ENCODE measurements around the gene LZTR1.

GRCh38 chr22:20966883-20967696 lies 15.0 kb upstream of the LZTR1 start, which contains the start of gene AIFM3:
- no peak for TF ChIP-seq CTCF (IDR thresholded peaks at IDR 0.05; ENCODE audit: control extremely low read depth in 1 of 3, insufficient read depth in 1 of 3, low read depth in 1 of 3, low read length in 3 of 3)
- TF ChIP-seq ZNF274 (IDR thresholded peaks at IDR 0.05; ENCODE audit: borderline replicate concordance, extremely low read depth, low read length), result no peak
- TF ChIP-seq POLR2A (IDR thresholded peaks at IDR 0.05; ENCODE audit: control extremely low read depth in 1 of 2, low read depth in 2 of 2, low read length in 2 of 2), result no peak
- TF ChIP-seq GTF2F1 (IDR thresholded peaks at IDR 0.05; ENCODE audit: borderline replicate concordance, low read depth, low read length), result no peak
- TF ChIP-seq JUN (IDR thresholded peaks at IDR 0.05; ENCODE audit: low read depth, low read length), result no peak
- no peak for TF ChIP-seq POLR2AphosphoS5 (IDR thresholded peaks at IDR 0.05; ENCODE audit: low read depth, low read length)
- no peak for TF ChIP-seq ATF2 (IDR thresholded peaks at IDR 0.05; ENCODE audit: low read length)
- no peak for TF ChIP-seq CREB1 (IDR thresholded peaks at IDR 0.05)
- TF ChIP-seq HDAC2 (IDR thresholded peaks at IDR 0.05; ENCODE audit: borderline replicate concordance in 1 of 2, low read depth in 2 of 2, low read length in 2 of 2), result no peak
